ENCODE results near the gene CFAP61.

GRCh38 chr20:20024942-20025341 is 27.4 kb upstream of the CFAP61 start:
- TF ChIP-seq CTCF (conservative IDR thresholded peaks at IDR 0.05; ENCODE audit: low read depth in 2 of 2) = no peak
- no peak for TF ChIP-seq POLR2AphosphoS5 (IDR thresholded peaks at IDR 0.05; ENCODE audit: low read depth)
- TF ChIP-seq REST (IDR thresholded peaks at IDR 0.05; ENCODE audit: unreplicated experiment) = no peak
- no peak for TF ChIP-seq EZH2 (IDR thresholded peaks at IDR 0.05; ENCODE audit: low read depth, unreplicated experiment)
- TF ChIP-seq EZH2phosphoT487 (IDR thresholded peaks at IDR 0.05; ENCODE audit: unreplicated experiment) = no peak

Measured in GM23338 (cell line).